Endodermal cell (in vitro differentiated cells): ENCODE data around the gene HOOK2. TPM values are rescaled to one million over a fixed set of nuclear protein-coding genes. Genes with fewer than 3 reads are reported as not detected.

Source experiments
- DNase-seq: peaks from one replicate; pipeline ENCODE4 v3.0.0-alpha.2; 2017
- H3K27ac ChIP-seq: 2 replicates; pipeline ENCODE4 v1.5.1; 2013; ENCODE audit warnings: mild to moderate bottlenecking, low read depth, low read length, moderate library complexity
- H3K27me3 ChIP-seq: 2 replicates; pipeline ENCODE4 v1.6.1; 2013; ENCODE audit warnings: mild to moderate bottlenecking, low read length, moderate library complexity; ENCODE audit not compliant: insufficient read depth, control insufficient read depth, poor library complexity, severe bottlenecking
- H3K36me3 ChIP-seq: 2 replicates; pipeline ENCODE4 v1.7.0; 2013; ENCODE audit warnings: mild to moderate bottlenecking, low read length, moderate library complexity; ENCODE audit not compliant: control insufficient read depth, insufficient read depth
- H3K4me1 ChIP-seq: one replicate; pipeline ENCODE4 v1.7.0; 2013; ENCODE audit warnings: low read length; ENCODE audit not compliant: control insufficient read depth, insufficient read depth
- H3K4me3 ChIP-seq: 2 replicates; pipeline ENCODE4 v1.5.1; 2013; ENCODE audit warnings: mild to moderate bottlenecking, low read length, moderate library complexity
- H3K9ac ChIP-seq: 2 replicates; pipeline ENCODE4 v1.6.1; 2013; ENCODE audit warnings: mild to moderate bottlenecking, low read length, moderate library complexity; ENCODE audit not compliant: poor library complexity, severe bottlenecking; ENCODE audit errors: extremely low read depth
- H3K9me3 ChIP-seq: 2 replicates; pipeline ENCODE4 v1.6.1; 2013; ENCODE audit warnings: mild to moderate bottlenecking, low read length, moderate library complexity; ENCODE audit not compliant: control insufficient read depth
- H3K27ac Mint-ChIP-seq: 2 replicates; pipeline ENCODE4 v1.8.0; 2020; ENCODE audit warnings: mixed read lengths
- H3K27me3 Mint-ChIP-seq: 2 replicates; pipeline ENCODE4 v1.8.0; 2021; ENCODE audit warnings: mild to moderate bottlenecking, mixed read lengths; ENCODE audit not compliant: insufficient read depth
- H3K36me3 Mint-ChIP-seq: 2 replicates; pipeline ENCODE4 v1.8.0; 2020; ENCODE audit warnings: low read depth, mixed read lengths
- H3K4me1 Mint-ChIP-seq: 2 replicates; pipeline ENCODE4 v1.8.0; 2020; ENCODE audit warnings: mixed read lengths
- H3K4me3 Mint-ChIP-seq: 2 replicates; pipeline ENCODE4 v1.8.0; 2020; ENCODE audit warnings: mild to moderate bottlenecking, moderate library complexity, mixed read lengths
- H3K9me3 Mint-ChIP-seq: 2 replicates; pipeline ENCODE4 v1.8.0; 2020; ENCODE audit warnings: mild to moderate bottlenecking, mixed read lengths
- WGBS, 2 experiments: methylation state at CpG; one replicate each; pipeline versions ENCODE4 v1.1.5 to v1.1.7; 2013; ENCODE audit warnings: missing lambda C conversion rate in 2 of 2, mixed read lengths in 1 of 2; ENCODE audit not compliant: insufficient coverage in 1 of 2, insufficient read length in 1 of 2; 5-methylcytosine and 5-hydroxymethylcytosine counted together
- total RNA-seq, 2 donors: library from RNA; stranded (reverse); fragmentation: NEBNext Ultra II Directional in 1 of 2; extraction: Animal tissue kit (Norgen Biotek cat#: 25700) in 1 of 2; gene quantifications; 2 replicates in 1 of 2; 3 replicates in 1 of 2; pipeline ENCODE4 v1.2.1, GENCODE V29; 2021
- TF ChIP-seq, protein P1 (sequence below): fragments of 200-600 bp; sonication (generic); conservative IDR thresholded peaks from 2 replicates; pipeline ENCODE4 v1.5.0; 2021; ENCODE audit warnings: antibody characterized with exemption, mild to moderate bottlenecking

HOOK2 gene
- total RNA-seq, 2 donors from 2014 or later = 82.1 to 103 TPM

DNA sequence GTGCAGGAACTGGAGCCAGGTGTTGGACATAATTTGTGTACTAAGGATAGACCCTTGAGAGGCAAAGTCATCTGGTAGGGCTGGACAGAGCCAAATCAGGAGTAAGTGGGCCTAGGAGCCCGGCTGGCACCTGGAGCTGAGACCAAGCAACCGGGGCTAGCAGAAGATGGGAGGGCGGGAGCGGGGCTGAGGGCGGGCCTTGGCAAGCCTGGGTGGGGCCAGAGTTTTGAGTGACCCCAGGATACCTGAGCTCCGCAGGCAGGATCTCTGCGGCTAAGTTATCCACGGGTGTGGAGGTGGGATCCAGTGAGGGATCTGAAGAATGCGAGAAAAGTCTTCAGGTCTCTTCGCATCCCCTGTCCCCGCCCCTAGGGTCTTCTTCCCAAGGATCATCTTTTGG, 8.2 kb downstream of the HOOK2 start:
- H3K9me3 Mint-ChIP-seq = peaks cover 5% of the 10 kb centered on the region
- no peak for DNase-seq

DNA sequence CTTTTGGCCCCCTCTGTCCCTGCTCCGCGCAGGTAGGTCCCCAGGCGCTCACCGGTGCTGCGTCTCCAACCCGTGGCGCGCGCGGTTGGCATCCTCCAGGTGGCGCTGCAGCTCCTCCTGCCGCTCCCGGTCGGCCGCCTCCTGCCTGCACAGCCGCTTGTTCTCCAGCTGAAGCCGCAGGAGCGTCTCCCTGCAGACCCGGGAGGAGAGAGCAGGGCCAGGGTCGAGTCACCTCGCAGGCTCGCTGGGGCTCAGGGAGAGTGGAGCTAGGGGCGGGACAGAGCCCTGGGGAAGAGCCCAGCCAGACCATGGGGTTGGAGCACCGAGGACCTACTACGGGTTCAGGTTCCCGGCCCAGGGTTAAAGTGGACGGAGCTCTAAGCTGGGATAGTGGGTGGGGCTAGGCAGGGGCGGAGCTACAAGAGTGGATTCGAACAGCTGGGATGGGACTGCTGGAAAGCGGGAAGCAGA, 9.3 kb downstream of the HOOK2 start:
- 6 to 7% methylated on average over 19 to 30 of the region's 30 CpGs for WGBS, 2 experiments
- Histone ChIP-seq H3K27me3 (no peaks in the 10 kb centered on the region), H3K9ac (peak overlapping the region; percentile 38), H3K36me3 (peaks cover 10% of the 10 kb centered on the region), H3K9me3 (no peaks in the 10 kb centered on the region), H3K27ac (no peak overlapping the region), H3K4me3 (peak overlapping the region; percentile 82), H3K4me1 (no peaks in the 10 kb centered on the region)
- TF ChIP-seq, protein P1, sequence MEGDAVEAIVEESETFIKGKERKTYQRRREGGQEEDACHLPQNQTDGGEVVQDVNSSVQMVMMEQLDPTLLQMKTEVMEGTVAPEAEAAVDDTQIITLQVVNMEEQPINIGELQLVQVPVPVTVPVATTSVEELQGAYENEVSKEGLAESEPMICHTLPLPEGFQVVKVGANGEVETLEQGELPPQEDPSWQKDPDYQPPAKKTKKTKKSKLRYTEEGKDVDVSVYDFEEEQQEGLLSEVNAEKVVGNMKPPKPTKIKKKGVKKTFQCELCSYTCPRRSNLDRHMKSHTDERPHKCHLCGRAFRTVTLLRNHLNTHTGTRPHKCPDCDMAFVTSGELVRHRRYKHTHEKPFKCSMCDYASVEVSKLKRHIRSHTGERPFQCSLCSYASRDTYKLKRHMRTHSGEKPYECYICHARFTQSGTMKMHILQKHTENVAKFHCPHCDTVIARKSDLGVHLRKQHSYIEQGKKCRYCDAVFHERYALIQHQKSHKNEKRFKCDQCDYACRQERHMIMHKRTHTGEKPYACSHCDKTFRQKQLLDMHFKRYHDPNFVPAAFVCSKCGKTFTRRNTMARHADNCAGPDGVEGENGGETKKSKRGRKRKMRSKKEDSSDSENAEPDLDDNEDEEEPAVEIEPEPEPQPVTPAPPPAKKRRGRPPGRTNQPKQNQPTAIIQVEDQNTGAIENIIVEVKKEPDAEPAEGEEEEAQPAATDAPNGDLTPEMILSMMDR = peak; percentile 82
- H3K36me3 Mint-ChIP-seq = peaks cover 61% of the 10 kb centered on the region
- peak overlapping the region; percentile 84 for H3K27ac Mint-ChIP-seq
- H3K27me3 Mint-ChIP-seq = no peaks in the 10 kb centered on the region
- DNase-seq = peak; percentile 95
- peaks cover 4% of the 10 kb centered on the region for H3K4me1 Mint-ChIP-seq
- peak overlapping the region; percentile 49 for H3K4me3 Mint-ChIP-seq
- H3K9me3 Mint-ChIP-seq = peaks cover 5% of the 10 kb centered on the region

More for the DNA sequence above, 8.2 kb downstream of the HOOK2 start:
- no peak overlapping the region for H3K9ac ChIP-seq
- H3K27ac Mint-ChIP-seq = no peak overlapping the region
- no peak overlapping the region for H3K4me3 ChIP-seq
- H3K4me3 Mint-ChIP-seq = no peak overlapping the region
- no peaks in the 10 kb centered on the region for H3K9me3 ChIP-seq
- no peaks in the 10 kb centered on the region for H3K4me1 ChIP-seq
- H3K4me1 Mint-ChIP-seq = peaks cover 4% of the 10 kb centered on the region
- H3K36me3 Mint-ChIP-seq = peaks cover 58% of the 10 kb centered on the region
- H3K36me3 ChIP-seq = peaks cover 10% of the 10 kb centered on the region
- WGBS, 2 experiments = 91 to 96% methylated on average over 11 of the region's 11 CpGs
- H3K27me3 Mint-ChIP-seq = no peaks in the 10 kb centered on the region
- no peak overlapping the region for H3K27ac ChIP-seq
- H3K27me3 ChIP-seq = no peaks in the 10 kb centered on the region
- TF ChIP-seq, protein P1 = no peak

GRCh38 chr19:12764698-12765097, 10.7 kb downstream of the HOOK2 start:
- peaks cover 58% of the 10 kb centered on the region for H3K36me3 Mint-ChIP-seq
- Histone ChIP-seq H3K27me3 (no peaks in the 10 kb centered on the region), H3K27ac (no peak overlapping the region), H3K9me3 (no peaks in the 10 kb centered on the region), H3K4me3 (no peak overlapping the region), H3K9ac (no peak overlapping the region), H3K36me3 (peaks cover 10% of the 10 kb centered on the region), H3K4me1 (no peaks in the 10 kb centered on the region)
- TF ChIP-seq, protein P1 = no peak
- no peaks in the 10 kb centered on the region for H3K27me3 Mint-ChIP-seq
- H3K4me1 Mint-ChIP-seq = peaks cover 3% of the 10 kb centered on the region
- WGBS, 2 experiments = 94 to 98% methylated on average over 9 to 16 of the region's 16 CpGs
- DNase-seq = no peak
- H3K4me3 Mint-ChIP-seq = no peak overlapping the region
- no peak overlapping the region for H3K27ac Mint-ChIP-seq
- peaks cover 8% of the 10 kb centered on the region for H3K9me3 Mint-ChIP-seq
